Stomach (tissue), 9 donors: ENCODE data around the gene MAGEB16. TPM values are rescaled to one million over a fixed set of nuclear protein-coding genes. Genes with fewer than 3 reads are reported as not detected.
A peak's percentile ranks its signal among the peaks of the same experiment; 100 is the strongest.

Experiments
- DNase-seq, 2 donors: peaks; one replicate each; pipeline versions ENCODE4 v3.0.0 to v3.0.0-alpha.2; 2013 to 2019
- H3K27ac ChIP-seq, 5 donors: fragments of 200-600 bp in 4 of 5; sonication (generic) in 4 of 5; one replicate each; pipeline ENCODE4 v1.5.1; 2013 to 2019; ENCODE audit warnings: mild to moderate bottlenecking in 1 of 5, moderate library complexity in 1 of 5
- H3K27me3 ChIP-seq, 3 donors: fragments of 200-600 bp; sonication (generic); one replicate each; pipeline ENCODE4 v1.5.1; 2017 to 2019; ENCODE audit warnings: mixed run types in 1 of 3
- H3K36me3 ChIP-seq, 4 donors: fragments of 200-600 bp; sonication (generic); 1 replicate in 3 of 4; 2 replicates in 1 of 4; pipeline ENCODE4 v1.5.1; 2016 to 2019
- H3K4me1 ChIP-seq, 4 donors: fragments of 200-600 bp; sonication (generic); one replicate each; pipeline ENCODE4 v1.5.1; 2016 to 2019
- H3K4me3 ChIP-seq, 4 donors: fragments of 200-600 bp; sonication (generic) in 3 of 4; one replicate each; pipeline ENCODE4 v1.5.1; 2016 to 2019; ENCODE audit warnings: mild to moderate bottlenecking in 1 of 4
- H3K9me3 ChIP-seq, 4 donors: fragments of 200-600 bp; sonication (generic); one replicate each; pipeline ENCODE4 v1.5.1; 2016 to 2019
- EP300 ChIP-seq: sonication (generic); formaldehyde crosslinking; IDR thresholded peaks from one replicate; pipeline ENCODE4 v1.6.1; 2017; ENCODE audit warnings: antibody characterized with exemption
- POLR2A ChIP-seq, 4 donors: fragments of 450-650 bp; IDR thresholded peaks; one replicate each; pipeline ENCODE4 v1.6.1; 2016; ENCODE audit warnings: antibody characterized with exemption in 4 of 4, control low read depth in 2 of 4, mild to moderate bottlenecking in 1 of 4, moderate library complexity in 1 of 4
- POLR2AphosphoS5 ChIP-seq, 3 donors: sonication (generic); formaldehyde crosslinking; IDR thresholded peaks; one replicate each; pipeline ENCODE4 v1.6.1; 2016; ENCODE audit warnings: antibody characterized with exemption in 3 of 3
- WGBS, 5 donors: extraction: QIAGEN DNeasy Blood & Tissue Kit in 3 of 5; methylation state at CpG; one replicate each; pipeline versions ENCODE4 v1.1.5 to v1.1.7; 2013 to 2018; 5-methylcytosine and 5-hydroxymethylcytosine counted together
- intact Hi-C: fragments of 100-400 bp; cut with DNase I; formaldehyde crosslinking; loops from one replicate; pipeline ENCODE4 v1.15.1; 2023; ENCODE audit warnings: low total_unique reads
- polyA plus RNA-seq, 3 donors: library from polyadenylated mRNA; stranded (reverse); fragments of 200-250 nt; gene quantifications; one replicate each; pipeline ENCODE4 v1.2.3, GENCODE V29; 2013
- total RNA-seq, 5 donors: library from RNA; depleted of rRNA; stranded (reverse); fragments of >200 nt; gene quantifications; one replicate each; pipeline versions ENCODE4 v1.1.0 to v1.2.3, GENCODE V29; 2014 to 2016
- TF ChIP-seq, protein P1 (sequence below), 7 experiments: fragments of 450-650 bp in 4 of 7; fragments of 200-600 bp in 3 of 7; sonication (generic) in 3 of 7; IDR thresholded peaks; one replicate each; pipeline ENCODE4 v1.5.1; 2016 to 2019; ENCODE audit warnings: antibody characterized with exemption in 7 of 7, control low read depth in 2 of 7, mild to moderate bottlenecking in 1 of 7
- donor health status: healthy with polysubstance abuse.
- donor health status: Bipolar disorder and iron deficiency.
- donor health status: healthy.

MAGEB16 gene
- total and polyA plus RNA-seq, 8 donors = not detected

DNA sequence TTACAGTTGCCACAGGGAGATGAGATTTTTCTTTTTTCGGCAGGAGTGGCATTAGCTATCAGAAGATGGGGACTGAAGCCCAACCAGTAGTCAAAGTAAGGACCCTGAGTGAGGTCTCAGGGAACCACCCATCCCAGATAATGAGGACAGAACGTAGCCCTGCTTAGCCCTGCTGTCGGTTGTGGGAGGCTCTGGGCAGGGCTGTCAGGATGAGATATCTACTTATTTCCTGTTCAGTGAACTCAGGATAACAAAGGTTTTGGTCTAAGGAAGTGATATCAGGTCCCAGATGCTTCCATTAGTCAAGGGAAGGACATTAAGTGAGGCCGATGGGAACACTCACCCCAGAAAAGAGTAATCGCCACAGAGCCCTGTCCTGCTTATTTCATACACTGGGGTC is 2.3 kb downstream of the MAGEB16 start:
- Histone ChIP-seq H3K4me1 (no peaks in the 10 kb centered on the region), H3K27me3 (no peaks in the 10 kb centered on the region), H3K36me3 (no peaks in the 10 kb centered on the region), H3K27ac (no peak overlapping the region), H3K4me3 (no peak overlapping the region), H3K9me3 (no peaks in the 10 kb centered on the region)
- WGBS, 5 donors = 68 to 87% (median 80%) methylated on average over 5 of the region's 5 CpGs
- no peak for DNase-seq
- TF ChIP-seq, protein P1, sequence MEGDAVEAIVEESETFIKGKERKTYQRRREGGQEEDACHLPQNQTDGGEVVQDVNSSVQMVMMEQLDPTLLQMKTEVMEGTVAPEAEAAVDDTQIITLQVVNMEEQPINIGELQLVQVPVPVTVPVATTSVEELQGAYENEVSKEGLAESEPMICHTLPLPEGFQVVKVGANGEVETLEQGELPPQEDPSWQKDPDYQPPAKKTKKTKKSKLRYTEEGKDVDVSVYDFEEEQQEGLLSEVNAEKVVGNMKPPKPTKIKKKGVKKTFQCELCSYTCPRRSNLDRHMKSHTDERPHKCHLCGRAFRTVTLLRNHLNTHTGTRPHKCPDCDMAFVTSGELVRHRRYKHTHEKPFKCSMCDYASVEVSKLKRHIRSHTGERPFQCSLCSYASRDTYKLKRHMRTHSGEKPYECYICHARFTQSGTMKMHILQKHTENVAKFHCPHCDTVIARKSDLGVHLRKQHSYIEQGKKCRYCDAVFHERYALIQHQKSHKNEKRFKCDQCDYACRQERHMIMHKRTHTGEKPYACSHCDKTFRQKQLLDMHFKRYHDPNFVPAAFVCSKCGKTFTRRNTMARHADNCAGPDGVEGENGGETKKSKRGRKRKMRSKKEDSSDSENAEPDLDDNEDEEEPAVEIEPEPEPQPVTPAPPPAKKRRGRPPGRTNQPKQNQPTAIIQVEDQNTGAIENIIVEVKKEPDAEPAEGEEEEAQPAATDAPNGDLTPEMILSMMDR (IDR thresholded peaks at IDR 0.05) = no peak
- TF ChIP-seq EP300 = no peak
- intact Hi-C loops = no loop called here

DNA sequence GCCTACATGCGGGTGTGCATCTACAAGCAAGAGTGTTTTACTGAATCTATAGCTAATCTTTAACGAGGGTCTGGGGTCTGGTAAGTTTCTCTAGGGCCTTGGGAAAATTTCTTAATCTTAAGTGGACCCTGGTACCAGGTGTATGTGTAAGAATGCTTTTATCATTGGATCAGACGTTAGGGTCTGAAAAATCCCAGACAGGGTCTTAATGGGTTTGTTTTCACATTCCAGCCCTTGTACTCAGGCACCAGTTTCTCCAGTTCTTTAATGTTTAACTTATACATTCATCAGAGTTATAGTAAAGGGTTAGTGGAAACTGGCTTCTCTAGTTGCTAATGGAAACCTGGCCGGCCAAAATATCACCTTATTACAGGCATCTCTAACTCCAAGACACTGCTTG is 11.6 kb downstream of the MAGEB16 start:
- Histone ChIP-seq H3K36me3 (no peaks in the 10 kb centered on the region), H3K4me3 (no peak overlapping the region), H3K27ac (no peak overlapping the region), H3K27me3 (no peaks in the 10 kb centered on the region), H3K9me3 (no peaks in the 10 kb centered on the region), H3K4me1 (no peaks in the 10 kb centered on the region)
- DNase-seq = peak in 1 of 2 donors; percentile 14
- intact Hi-C loops = no loop called here
- 28 to 44% (median 41%) methylated on average over 3 to 4 of the region's 4 CpGs for WGBS, 5 donors
- TF ChIP-seq, protein P1 (IDR thresholded peaks at IDR 0.05) = no peak
- no peak for TF ChIP-seq POLR2A (IDR thresholded peaks at IDR 0.05)
- TF ChIP-seq POLR2AphosphoS5 (IDR thresholded peaks at IDR 0.05) = no peak
- TF ChIP-seq EP300 = no peak

DNA sequence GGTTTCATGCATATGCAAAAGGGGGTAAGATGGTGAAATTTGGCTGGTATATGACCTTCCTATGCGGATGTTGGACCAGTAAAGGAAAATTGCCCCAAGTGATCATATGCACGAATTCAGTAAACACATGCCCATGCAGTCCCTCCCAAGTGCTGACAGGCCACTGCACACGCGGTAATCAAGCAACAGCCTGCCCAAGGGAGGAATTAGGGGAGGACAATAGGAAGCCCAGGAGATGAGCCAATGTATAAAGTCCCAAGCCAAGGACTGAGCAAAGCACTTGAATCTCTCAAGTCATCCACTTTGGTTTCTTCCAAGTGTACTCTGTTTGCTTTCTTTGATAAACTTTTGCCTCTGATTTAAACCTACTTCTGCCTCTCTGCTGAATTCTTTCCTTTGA is 21.1 kb downstream of the MAGEB16 start:
- Histone ChIP-seq H3K27ac (no peak overlapping the region), H3K4me3 (no peak overlapping the region), H3K4me1 (no peaks in the 10 kb centered on the region), H3K36me3 (no peaks in the 10 kb centered on the region), H3K9me3 (no peaks in the 10 kb centered on the region), H3K27me3 (no peaks in the 10 kb centered on the region)
- WGBS, 5 donors = 10 to 54% (median 46%) methylated on average over 4 of the region's 4 CpGs
- DNase-seq = no peak
- TF ChIP-seq, protein P1 (IDR thresholded peaks at IDR 0.05) = no peak
- TF ChIP-seq EP300 (no peak), POLR2AphosphoS5 (IDR thresholded peaks at IDR 0.05) (no peak), POLR2A (IDR thresholded peaks at IDR 0.05) (no peak)
- intact Hi-C loops = no loop called here

DNA sequence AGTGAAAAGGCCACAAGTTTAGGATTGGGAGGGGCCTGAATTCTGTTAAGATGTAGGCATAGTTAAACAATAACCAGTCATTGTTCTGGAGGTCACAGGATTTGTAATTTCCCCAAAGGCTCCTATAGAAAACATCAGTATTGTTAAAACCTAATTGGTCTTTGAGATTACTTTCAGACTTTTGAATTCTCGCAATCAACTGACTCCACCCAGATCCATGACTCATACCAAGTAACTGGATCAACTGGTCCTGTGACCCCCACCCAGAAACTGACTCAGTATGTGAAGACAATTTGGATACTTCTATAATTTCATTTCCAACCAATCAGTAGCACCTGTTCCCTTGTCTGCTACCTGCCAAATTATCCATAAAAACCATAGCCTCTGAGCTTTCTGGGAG is 28.4 kb downstream of the MAGEB16 start:
- Histone ChIP-seq H3K36me3 (no peaks in the 10 kb centered on the region), H3K27ac (no peak overlapping the region), H3K4me1 (no peaks in the 10 kb centered on the region), H3K9me3 (no peaks in the 10 kb centered on the region), H3K27me3 (no peaks in the 10 kb centered on the region), H3K4me3 (no peak overlapping the region)
- TF ChIP-seq POLR2AphosphoS5 (IDR thresholded peaks at IDR 0.05) (no peak), POLR2A (IDR thresholded peaks at IDR 0.05) (no peak), EP300 (no peak)
- TF ChIP-seq, protein P1 (IDR thresholded peaks at IDR 0.05) = no peak
- WGBS, 5 donors = 28 to 61% (median 43%) methylated on average over 1 of the region's 1 CpG
- peak in 1 of 2 donors; percentile 52 for DNase-seq
- intact Hi-C loops = no loop called here
